GM21529 (cell line): ENCODE measurements around the gene C5orf63.
"Not testable (repeated sequence)": the region's sequence is repeated elsewhere in the genome, so short reads cannot be mapped to it uniquely, and the experiment has no call there.

ENCODE experiments used
- ATAC-seq: cut with Tn5 transposase; IDR thresholded peaks from one replicate; pipeline ENCODE4 v1.9.1; 2021; ENCODE audit not compliant: unreplicated experiment

C5orf63 gene

DNA sequence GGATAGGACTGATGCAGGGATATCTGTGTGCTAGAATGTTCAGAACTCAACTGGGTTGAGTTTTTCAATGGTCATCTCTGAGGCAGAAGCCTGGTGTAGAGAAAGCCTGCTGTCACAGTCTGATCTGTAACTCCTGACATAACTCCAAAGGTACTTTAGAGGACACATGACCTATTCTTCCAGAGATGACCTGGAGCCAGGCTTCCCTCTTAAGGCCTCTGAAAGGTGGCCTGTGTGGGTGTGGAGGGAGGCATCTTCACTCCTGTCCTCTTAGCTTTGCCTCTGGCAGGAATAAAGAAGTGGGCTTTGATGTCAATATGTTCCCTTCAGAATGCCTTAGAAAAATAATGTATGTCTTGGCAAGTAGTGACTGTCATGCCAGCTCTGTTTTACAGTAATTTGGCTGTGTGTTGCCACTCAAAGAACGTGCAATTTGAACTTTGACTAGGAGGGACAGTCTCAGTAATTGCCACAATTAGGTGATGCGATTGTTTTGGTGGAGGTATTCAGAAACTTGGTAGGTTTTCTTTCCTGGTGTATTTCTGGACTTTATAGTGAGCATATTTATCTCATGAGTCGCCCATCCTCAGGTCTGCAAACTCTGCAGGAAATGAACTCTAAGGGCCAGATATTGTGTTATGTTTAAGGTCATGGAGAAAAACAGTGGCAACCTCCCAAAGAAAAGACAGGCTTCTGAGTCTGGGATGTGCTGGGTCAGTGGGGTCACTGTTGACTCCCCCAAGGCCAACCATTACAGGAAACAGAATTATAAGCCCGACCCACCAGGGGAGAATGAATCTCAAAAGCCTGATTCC, 3.2 kb upstream of the C5orf63 start:
- no peak for ATAC-seq

DNA sequence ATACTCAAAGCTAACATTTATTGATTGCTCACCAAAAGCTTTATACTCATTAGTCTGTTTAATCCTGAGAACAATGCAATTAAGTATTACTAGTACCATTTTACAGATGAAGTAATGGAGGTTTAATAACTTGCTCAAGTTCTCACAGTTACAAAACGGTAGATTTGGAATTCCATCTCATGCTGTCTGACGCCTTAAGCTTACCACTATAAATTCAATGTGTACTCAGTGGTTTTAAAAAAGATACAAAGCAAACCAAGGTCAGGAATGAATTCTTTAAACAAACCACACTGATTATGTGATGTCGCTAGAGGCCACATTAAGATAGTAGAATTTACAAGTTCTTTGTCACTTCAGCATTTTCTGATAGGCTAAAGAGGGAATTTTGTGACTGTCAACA, 1.2 kb upstream of the C5orf63 start:
- ATAC-seq, result no peak

DNA sequence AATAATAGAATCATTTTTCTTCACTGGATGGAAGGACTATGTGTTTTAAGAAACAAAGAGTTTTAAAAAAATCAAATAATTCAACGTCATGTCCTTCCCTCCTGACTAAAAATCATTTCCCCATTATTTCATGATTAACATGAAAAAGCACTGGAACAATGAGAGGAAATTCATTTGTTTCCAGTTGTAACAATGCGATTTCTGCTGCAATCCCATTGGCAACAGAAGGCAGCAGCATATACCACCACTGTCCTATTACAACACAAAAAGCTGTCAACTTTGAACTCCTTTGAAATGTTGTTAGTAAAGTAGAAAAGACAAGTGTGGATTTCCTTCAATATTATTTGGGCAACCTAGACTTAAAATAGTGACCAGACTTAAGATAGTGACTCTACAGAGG, 3.1 kb downstream of the C5orf63 start:
- ATAC-seq, result no peak

DNA sequence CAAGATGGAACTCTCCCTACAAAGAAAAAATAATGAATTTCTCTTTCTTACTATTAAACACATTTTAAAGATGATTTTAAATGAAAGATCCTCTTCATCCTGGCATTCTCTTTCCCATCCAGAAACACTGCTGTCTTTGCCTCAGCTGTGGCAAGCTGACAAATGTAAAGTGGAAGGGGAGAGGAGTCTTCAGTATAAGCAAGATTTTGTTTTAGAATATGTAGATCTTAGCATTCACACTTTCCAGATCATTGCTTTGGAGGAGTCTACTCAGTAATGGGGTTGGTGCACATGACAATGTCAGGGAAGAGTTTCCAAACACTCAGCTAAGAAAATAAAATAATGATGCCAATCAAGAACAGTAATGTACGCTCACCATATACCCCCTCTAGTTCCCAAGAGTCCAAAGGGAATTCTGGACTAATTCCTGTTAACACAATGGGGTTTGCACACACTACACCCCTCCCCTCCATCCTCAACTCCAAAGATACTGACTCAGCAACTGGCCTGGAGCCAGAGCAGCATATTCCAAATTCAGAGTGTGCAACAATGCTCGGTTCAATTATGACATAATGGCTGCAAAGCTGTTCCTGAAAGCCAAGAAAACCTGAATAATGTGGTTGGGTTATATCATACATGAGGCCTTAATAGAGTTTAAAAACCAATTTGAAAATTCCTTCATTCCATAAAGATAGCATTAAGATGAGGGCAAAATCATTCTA, 4.6 kb downstream of the C5orf63 start:
- no peak for ATAC-seq

DNA sequence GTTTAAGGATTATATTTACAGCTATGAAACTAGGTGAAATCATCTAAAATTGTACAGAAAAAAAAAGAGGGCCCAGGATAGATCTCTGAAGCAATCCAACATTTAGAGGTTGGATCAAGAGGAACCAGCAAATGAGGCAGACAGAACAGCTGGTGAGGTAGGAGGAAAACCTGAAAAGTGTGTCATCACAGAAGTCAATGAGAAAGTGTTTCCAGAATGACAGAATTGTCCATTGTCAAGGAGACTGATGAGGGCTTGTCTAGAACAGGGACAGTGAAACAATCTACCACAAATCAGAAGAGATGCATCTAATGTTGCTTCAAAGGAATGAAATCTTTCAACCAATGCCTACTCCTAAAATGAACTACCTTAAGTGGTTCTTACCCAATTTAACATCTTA, 6.6 kb downstream of the C5orf63 start:
- no peak for ATAC-seq

DNA sequence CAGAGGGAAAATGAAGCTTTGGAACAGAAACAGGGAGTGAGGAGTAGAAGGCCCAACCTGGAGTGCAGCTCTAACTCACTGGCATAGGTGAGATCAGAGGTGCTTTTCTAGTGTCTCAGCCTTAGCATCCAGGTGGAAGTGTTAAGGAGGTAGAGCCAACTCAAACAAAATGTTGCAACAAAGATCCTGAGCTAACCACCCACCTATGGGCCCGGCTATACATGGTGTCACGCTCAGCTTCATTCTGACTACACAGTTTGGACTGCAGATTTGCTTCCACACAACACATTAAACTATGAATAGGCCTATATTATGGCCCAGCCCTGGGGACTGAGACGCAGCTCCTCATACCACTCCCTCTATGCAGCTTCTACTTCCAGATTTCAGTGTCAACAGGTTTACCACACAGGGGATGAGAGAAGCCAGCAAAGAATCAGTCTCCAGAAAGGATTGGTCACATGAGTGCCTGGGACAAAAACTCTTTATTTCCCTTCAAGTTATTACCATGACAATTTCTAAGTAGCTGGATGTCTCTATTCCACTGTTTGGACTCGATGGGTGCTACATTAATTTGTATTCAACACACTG, 9.0 kb downstream of the C5orf63 start:
- ATAC-seq, result no peak

DNA sequence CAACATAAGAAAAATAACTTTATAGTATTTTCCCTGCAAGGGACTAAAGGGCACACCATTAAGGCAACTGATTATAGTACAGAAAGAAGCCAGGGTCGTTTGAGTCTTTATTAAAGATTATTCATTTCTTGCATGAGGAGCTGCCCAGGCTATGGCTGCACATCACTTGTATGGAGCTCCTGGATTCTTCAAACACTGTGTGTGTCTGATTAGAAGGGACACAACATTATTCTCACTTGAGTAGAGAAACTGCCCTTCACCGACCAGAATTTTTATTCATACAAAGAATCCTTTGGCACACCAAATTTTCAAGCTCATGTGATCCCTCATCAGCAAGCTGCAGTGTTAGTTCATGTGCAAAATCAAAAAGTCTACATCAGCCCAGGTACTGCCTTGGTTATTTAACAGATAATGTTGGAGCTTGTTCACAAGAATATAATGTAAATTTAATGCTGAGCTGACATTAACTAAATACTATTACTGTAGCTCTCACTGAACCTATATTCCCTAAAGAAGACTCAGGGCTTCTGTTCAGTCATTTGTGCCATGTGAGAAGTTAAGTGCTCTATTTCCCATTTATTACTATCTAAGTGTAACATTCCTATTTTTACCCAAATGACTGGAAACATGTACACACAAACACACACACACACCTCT, 9.9 kb downstream of the C5orf63 start:
- ATAC-seq, result no peak

DNA sequence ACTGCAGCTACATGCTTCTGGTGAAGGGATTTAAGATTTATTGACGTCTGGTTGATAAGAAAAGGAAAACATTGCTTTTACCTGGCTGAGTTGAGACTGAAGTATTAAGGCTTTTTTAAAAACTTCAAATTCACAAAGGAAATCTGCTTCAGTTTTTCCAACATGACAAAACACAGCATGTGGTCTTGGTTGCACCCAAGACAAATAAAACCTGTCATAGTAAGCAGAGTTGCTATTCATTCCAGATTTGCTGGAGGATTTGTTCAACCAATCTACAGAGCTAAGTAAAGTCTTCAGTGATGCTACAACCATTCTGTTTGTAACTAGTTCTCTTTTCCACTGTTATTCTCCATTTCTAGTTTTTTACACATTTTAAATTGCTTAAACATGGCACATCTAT, 11.3 kb downstream of the C5orf63 start:
- no peak for ATAC-seq

DNA sequence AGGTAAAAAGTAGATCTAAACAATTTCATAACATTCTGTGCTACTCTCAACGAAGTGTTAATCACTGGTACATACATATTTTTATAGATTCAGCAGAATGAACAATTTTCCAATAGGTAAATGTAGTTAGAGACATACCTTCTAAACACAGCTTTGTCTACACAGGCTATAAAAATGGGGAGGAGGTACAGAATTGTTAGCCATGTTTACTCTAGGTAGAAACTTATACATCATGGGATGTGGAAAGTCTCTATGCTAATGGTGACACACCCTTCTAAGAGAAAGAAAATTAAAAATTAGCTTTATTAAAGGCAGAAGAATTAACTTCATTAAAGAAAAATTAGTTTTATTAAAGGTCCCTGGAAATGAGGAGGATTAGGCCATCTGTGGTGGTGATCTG, 11.8 kb downstream of the C5orf63 start:
- ATAC-seq, result no peak

DNA sequence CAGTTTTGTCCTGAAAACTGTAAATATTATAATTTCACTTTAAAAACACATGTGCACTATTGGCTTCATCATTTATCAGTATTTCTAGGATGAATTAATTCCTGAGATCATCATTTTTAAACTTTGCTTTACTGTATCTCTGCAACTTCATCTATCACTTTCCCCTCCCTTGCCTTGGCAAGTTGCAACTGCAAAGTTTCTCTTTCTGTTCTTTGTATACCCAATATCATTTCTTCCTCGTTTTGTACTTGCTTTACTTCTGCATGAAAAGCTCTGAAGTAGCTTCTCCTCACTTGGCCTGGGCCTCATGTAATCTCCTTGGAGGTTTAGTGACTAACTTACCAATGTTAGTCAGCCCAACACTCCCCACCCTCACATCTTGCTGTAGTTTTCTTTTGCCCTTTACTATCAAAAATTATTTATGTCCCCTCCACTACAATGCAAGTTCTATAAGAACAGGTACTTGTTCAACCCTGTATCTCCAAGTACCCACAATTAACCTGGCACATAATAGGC, 12.8 kb downstream of the C5orf63 start:
- no peak for ATAC-seq

DNA sequence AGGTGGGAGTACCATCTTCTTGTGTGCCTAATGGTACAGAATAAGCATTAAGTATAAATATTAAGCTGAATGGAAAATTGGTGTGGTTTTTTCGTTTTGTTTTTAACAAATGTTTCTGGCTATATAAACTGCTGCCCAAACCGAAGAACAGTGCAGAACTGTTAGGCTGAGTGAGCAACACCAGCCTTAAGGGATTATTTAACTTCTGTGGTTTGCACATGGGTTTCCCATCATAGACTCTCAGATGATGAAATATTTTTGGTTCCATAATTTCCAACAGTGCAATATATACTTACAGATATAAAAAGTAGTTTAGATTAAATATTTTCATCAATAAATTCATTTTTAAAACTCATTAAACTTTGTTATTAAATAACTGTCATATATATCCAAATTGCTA, 16.4 kb downstream of the C5orf63 start:
- ATAC-seq, result no peak

DNA sequence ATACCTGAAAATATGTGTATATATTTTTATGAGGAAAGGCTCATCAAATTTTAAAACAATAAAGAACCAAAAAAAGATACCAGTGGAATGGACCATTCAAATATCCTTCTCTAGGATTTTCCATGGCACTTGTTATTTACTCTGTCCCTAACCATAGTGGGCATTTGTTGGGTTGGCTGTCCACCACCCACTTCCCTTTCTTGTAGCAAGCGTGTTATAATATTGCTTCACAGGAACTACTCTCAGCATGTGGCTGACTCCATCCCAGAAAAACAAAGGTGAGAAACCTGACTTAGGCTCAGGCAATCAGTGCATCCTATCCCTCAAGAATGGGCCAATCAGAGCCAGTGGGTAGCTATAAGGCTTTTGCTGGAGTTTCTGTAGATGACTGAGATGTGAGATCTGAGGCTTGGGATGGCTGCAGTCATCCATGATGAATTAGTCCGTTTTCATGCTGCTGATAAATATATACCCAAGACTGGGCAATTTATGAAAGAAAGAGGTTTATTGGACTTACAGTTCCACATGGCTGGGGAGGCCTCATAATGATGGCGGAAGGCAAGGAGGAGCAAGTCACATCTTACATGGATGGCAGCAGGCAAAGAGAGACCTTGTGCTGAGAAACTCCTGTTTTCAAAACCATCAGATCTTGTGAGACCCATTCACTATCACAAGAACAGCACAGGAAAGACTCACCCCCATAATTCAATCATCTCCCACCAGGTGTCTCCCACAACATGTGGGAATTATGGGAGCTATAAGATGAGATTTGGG, 17.2 kb downstream of the C5orf63 start:
- no peak for ATAC-seq

DNA sequence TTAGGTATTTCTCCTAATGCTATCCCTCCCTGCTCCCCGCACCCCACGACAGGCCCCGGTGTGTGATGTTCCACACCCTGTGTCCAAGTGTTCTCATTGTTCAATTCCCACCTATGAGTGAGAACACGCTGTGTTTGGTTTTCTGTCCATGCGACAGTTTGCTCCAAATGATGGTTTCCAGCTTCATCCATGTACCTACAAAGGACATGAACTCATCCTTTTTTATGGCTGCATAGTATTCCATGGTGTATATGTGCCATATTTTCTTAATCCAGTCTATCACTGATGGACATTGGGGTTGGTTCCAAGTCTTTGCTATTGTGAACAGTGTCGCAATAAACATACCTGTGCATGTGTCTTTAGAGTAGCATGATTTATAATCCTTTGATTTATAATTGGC, 19.8 kb downstream of the C5orf63 start:
- not testable (repeated sequence) for ATAC-seq

DNA sequence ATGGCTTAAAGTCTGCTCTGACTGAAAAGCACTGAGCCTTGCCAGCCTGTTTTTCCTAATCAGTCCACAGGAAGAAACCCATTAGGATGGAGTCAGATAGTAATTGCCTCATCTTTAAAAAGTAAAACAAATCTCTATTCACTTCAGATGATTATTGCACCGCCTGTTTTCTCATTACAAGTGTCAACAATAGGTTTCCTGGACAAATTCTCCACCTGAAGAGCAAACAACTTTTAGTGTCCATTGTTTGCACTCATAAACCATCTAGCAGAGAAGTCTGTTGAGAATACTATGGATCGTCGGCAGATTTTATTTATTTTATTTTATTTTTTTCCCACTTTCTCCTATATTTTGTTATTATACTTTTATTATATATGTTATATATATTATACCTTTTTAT, 20.3 kb downstream of the C5orf63 start:
- no peak for ATAC-seq

DNA sequence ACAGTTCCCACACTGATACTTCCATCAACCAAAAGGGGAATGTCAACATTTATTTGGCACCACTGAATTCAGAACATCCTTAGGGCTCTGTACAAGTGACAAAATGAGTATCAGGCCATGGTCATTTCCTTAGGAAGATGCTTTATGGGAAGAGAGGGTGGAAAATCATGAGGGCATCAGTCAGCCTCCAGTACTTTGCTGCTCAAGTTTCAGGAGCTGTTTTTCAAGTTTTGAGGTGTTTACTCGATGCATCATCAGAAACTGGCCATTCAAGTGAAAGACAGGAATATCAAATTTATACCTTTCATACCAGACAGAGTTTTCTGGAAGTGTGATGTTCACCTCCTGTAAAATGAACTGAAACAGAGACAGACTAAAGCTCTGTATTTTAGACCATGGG, 21.7 kb downstream of the C5orf63 start:
- no peak for ATAC-seq

DNA sequence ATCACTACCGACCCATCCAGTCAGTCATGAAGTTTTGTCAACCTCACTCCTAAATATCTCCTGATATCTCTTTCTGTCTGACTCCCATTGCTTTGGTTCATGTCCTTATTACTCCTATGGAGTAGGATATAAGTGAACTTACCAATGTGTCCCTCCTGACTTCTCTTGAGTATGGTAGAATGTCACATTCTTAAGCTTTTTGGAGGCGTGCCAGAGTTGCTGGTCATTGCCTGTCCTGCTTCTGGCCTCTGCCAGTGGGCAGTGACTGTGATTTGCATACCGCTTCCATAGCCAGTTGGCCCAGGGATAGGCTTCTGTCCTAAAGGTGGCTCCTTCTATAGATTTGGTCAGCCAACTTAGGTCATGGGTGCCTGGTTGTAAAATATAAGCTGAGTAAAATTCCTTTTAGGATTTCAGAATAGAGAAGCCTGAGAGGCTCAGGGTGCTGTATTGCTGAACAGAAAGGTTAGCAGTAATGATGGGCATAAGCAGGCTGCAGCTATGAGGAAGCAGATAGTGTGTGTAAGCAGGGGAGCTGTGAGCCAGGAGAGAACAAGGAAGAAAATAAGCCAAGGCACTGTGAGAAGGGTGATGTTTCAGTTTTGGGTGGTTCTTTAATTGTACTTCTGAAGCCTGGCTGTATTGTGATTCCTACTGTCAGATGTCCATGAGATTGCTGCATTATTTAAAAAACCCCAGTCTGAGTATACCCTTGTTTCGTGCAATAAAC, 26.8 kb downstream of the C5orf63 start:
- ATAC-seq, result no peak

DNA sequence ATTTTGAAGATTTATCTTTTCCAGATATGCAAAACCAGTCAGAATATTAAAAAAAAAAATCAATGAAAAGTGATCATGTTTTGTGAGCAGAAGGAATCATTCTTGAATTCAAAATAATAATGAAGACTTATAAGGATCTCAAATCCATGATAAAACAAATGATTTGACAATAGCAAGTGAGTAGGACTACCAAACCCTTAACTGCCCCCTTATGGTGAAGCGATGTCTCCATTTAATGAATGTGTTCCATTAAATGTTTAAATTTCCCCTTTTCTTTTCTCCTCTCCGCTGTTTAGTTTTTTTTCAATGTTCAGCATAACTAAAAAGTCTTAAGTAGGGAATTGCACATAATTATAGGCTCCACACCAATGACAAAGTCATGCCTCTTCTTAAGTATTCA, 30.7 kb downstream of the C5orf63 start:
- ATAC-seq, result no peak

DNA sequence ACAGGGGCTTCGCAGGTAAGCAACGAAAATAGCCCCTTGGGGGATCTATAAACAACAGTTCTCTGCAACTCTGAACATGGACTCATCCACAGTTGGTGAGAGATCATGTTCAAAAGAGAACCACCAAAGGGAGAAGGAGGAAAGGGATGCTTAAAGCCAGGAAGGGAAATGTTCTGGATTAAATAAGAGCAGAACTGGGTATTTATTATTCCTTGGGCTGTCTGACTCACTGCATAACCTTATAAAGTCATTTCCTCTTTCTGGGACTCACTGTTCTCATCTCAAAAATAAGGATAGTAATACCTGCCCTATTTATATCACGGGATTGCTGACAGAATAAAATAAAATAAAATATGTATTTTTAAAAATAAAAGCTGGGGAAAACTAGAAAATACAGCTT, 31.7 kb downstream of the C5orf63 start:
- ATAC-seq, result no peak

DNA sequence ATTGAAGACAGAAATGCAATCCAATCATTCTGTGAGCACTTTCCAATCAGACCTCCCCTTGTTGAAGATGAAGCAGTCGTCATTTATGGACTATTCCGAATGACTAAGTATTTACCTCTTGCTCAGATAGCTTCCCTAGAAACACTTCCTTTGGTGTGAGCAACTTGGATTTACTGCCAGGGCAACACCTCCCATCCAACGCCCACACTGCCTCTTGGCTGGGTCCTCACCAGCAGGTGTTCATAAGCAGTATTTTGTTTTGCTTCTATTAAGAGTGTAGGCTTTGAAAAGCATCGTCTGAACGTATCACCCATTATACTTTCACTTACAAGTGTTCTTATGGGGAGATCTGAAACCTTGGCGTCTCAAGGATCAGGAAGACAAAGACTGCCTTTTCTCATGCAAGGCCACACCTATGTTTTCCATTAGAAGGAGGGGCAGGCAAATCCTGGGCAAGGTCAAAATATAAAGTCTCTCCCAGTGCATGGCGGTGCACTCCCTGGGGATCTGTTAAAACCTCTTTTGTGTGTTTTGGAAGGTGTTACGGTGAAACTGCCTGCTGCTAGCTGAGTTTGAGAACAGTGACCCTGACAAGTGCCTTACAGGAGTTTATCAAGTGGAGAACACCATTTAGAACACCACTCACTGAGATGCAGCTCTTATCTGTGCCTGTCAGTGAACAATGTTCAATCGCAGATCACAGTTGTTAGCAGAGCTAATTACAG, 32.3 kb downstream of the C5orf63 start:
- ATAC-seq, result no peak
